PFSK-1 (cell line): Measurements from ENCODE around the gene SLC1A2.

ENCODE experiments used
- FOXP2 ChIP-seq: optimal IDR thresholded peaks from 2 replicates; pipeline ENCODE3; 2011; ENCODE audit warnings: borderline replicate concordance, control low read depth, inconsistent platforms; ENCODE audit not compliant: insufficient read depth; ENCODE audit errors: extremely low read length, extremely low read depth
- POLR2AphosphoS5 ChIP-seq: IDR thresholded peaks from 2 replicates; pipeline ENCODE4 v1.6.1; 2012; ENCODE audit warnings: low read depth, mild to moderate bottlenecking, control low read depth, low read length, moderate library complexity
- REST ChIP-seq, 2 experiments: IDR thresholded peaks; 2 replicates each; pipeline versions ENCODE4 v1.6.1 to v1.8.0; 2011 to 2012; ENCODE audit warnings: low read depth in 2 of 2, low read length in 2 of 2, control low read depth in 1 of 2, inconsistent platforms in 1 of 2, mild to moderate bottlenecking in 1 of 2, moderate library complexity in 1 of 2; ENCODE audit not compliant: insufficient read depth in 1 of 2
- SIN3A ChIP-seq: IDR thresholded peaks from 2 replicates; pipeline ENCODE4 v1.6.1; 2012; ENCODE audit warnings: mild to moderate bottlenecking, low read length, moderate library complexity, borderline replicate concordance; ENCODE audit not compliant: insufficient read depth
- TAF1 ChIP-seq: IDR thresholded peaks from 2 replicates; pipeline ENCODE4 v1.6.1; 2012; ENCODE audit warnings: low read length, control low read depth, borderline replicate concordance; ENCODE audit not compliant: insufficient read depth

The SLC1A2 gene

DNA sequence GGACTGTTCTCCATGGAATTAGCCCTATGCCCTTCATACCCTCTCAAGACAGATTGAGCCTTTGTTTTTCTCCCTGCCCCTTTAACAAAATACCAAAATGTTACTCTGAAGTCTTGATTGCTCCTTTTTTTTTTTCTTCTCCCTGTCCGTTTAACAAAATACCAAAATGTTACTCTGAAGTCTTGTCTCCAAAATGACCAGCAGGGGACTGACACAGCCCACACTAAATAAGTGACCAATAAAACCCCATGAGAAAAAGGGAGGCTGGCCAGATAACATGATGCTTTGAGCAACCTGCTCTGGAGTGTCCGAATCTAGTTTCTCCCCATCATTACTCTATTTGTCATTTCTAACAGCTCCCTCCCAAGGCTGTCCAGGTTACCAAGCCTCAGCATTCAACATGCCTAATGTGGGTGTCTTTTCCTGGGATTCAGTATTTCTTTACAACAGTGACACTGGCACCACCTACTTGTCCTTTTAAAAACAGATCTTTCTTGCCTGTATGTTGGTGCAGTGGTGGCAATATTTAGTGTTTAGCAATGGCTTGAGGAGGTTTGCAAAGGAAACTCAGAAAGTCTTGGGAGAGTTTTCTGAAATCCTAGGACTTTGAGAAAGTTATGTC lies 42.7 kb upstream of the SLC1A2 start:
- TF ChIP-seq TAF1: no peak
- no peak for TF ChIP-seq REST (IDR thresholded peaks at IDR 0.05; ENCODE audit: insufficient read depth in 1 of 2, low read depth in 2 of 2, low read length in 2 of 2)
- no peak for TF ChIP-seq POLR2AphosphoS5
- TF ChIP-seq SIN3A: no peak
- TF ChIP-seq FOXP2: no peak

DNA sequence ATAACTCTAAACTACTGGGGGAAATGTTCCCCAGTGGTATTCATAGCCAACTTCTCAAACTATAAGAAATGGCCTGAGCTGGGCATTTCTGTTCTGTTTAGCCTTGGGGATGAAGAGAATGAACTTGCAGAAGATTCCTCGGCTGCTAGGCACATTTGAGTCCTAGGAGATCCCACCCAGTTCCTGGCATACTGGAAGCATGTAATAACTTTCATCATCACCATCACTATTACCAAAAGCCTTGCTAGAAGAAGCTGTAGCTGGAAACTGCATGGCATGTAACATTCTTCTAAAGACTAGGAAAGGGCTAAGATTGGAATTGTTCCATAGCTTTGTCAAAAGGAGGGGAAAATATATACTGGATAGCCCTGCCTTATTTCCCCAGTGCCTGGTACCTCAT lies 40.1 kb upstream of the SLC1A2 start:
- TF ChIP-seq SIN3A (no peak), FOXP2 (no peak), POLR2AphosphoS5 (no peak), TAF1 (no peak), REST (IDR thresholded peaks at IDR 0.05; ENCODE audit: insufficient read depth in 1 of 2, low read depth in 2 of 2, low read length in 2 of 2) (no peak)

- TF ChIP-seq FOXP2 (no peak), REST (IDR thresholded peaks at IDR 0.05; ENCODE audit: insufficient read depth in 1 of 2, low read depth in 2 of 2, low read length in 2 of 2) (no peak), POLR2AphosphoS5 (no peak), SIN3A (no peak), TAF1 (no peak)
These were observed 39.5 kb upstream of the SLC1A2 start for GRCh38 chr11:35458846-35459245.

GRCh38 chr11:35454362-35454761 lies 35.0 kb upstream of the SLC1A2 start:
- TF ChIP-seq TAF1 (no peak), POLR2AphosphoS5 (no peak), REST (IDR thresholded peaks at IDR 0.05; ENCODE audit: insufficient read depth in 1 of 2, low read depth in 2 of 2, low read length in 2 of 2) (no peak), SIN3A (no peak), FOXP2 (no peak)
